HG03039 (cell line): ENCODE data around the gene MFAP5.
A peak's percentile ranks its signal among the peaks of the same experiment; 100 is the strongest.
"Not testable (repeated sequence)": the region's sequence is repeated elsewhere in the genome, so short reads cannot be mapped to it uniquely, and the experiment has no call there.

ENCODE experiments used
- ATAC-seq: cut with Tn5 transposase; IDR thresholded peaks from one replicate; pipeline ENCODE4 v1.9.1; 2021; ENCODE audit warnings: mild to moderate bottlenecking, moderate library complexity; ENCODE audit not compliant: unreplicated experiment

Gene MFAP5

DNA sequence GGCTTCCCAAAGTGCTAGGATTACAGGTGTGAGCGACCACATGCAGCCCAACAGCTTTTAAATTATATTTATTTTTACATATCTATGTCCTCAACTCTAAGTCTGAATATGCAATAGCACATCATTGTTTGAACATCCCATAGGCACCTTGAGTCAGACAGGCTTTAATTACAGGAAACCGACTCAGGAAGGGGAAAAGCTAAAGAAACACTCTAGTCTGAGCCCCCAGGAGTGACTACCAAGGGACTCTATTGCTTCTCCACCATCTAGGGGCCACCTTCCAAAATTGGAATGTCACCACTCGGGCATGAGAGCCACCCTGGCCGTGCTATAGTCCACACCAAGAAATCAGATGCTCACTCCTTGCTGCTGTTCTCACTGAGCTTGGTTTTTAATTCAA lies 14.0 kb upstream of the MFAP5 start:
- no peak for ATAC-seq

DNA sequence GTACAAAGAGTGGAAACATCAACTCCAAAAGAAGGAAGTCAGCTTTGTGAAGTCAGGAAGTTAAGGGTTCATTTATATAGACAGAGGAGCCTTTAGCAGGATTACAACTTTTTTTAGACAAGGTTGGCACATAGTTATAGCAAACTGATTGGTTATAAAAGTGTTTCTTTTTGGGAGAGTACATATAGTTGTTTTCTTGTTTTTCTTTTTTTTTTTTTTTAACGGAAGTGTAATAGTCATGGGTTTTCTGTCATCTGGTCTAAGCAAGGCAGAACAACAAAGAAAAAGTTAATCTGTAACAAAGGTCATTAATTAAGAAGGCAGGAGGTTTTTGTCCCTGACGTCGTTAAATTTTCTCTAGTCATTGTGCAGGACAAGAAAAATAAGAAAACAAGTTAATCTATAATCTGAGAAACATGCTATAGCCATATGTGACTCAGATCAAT lies 13.0 kb upstream of the MFAP5 start:
- ATAC-seq: no peak

DNA sequence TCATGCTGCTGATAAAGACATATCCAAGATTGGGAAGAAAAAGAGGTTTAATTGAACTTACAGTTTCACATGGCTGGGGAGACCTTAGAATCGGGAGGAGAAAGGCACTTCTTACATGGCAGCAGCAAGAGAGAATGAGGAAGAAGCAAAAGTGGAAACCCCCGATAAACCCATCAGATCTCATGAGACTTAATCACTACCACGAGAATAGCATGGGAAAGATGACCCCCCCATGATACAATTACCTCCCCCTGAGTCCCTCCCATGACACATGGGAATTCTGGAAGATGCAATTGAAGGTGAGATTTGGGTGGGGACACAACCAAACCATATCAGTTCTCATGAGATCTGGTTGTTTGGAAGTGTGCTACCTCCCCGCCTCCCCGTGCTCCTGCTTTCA lies 9.8 kb upstream of the MFAP5 start:
- ATAC-seq: no peak

DNA sequence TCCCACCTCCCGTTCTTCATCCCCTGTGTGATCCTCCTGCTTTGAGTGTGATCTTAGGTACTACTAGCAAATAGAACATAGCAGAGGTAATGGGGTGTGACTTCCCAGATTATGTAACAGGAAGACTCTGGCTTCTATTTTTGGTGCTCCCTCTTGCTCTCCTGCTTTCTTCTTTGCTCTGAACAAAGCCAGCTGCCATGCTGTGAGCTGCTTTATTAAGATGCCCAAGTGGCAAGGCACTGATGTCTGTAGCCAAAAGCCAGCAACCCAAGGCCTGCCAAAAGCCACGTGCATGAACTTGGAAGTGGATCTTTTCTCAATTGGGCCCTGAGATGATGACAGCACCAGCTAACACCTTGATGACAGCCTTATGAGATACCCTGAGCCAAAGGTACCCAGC lies 5.8 kb upstream of the MFAP5 start:
- no peak for ATAC-seq

DNA sequence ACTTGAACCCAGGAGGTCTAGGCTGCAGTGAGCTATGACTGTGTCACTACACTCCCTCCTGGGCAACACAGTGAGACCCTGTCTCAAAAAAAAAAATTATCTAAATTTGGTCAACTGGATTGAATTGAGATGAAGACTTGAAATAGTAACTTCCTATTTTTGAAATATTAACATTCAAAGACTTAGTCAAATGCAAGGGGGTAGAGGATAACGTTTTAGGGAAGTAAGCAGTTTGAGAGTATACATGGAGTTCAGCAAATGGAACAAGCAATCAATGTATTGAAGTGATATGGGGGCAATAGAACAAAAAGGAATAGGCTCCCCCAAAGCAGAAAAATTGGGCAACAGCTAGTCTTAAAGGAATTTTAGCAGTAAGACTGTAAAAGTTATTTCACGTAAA lies 4.6 kb upstream of the MFAP5 start:
- no peak for ATAC-seq

DNA sequence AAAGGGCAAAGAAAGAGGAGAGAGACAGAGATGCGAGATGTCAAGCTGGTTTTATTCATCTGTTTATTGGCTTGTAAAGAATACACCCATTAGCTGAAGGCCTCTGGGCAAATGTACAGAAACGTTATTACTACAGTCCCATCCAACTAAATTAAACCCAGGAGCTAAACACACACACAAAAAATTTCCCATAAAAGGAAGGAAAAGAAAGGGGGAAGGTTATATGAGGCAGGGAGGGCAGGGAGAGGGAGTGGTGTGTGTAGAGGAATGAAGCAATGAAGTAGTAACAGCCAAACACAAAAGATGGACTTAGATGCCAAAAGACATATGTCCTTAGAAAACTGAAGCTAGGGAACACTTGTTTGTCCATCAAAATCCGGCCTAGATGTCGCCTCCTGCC lies 3.1 kb upstream of the MFAP5 start:
- no peak for ATAC-seq

DNA sequence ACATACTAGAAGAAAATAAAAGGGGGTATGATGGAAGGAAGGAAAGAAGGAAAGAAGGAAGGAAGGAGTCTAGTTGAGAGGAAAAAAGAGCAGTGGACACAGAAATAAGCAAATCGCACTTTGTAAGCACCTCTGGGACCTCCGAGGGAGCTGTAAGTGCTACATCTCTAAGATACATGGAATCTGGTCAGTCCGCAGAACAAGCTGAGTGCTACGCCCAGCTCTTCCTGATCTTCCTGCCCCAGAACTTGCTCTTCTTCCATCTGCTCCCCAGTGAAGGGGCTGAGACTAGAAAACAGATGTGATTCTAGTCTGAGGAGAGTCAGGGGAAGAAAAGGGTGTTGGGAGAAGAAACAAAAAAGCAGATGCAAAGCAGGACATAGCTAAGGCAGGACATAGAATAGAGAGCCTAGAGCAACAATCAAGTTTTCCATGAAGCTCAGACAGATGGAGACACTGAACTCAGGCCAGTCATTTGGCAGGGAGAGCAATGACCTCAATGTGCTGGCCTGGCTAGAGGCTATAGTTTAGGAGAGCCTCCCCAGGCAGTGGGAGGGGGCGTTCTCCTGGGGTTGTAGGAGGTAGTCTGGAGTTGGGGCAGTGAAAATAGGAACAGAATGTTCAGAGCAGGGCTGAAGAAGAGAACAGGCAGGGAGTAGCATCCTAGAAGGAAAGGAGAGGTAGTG lies 1.7 kb upstream of the MFAP5 start:
- no peak for ATAC-seq

DNA sequence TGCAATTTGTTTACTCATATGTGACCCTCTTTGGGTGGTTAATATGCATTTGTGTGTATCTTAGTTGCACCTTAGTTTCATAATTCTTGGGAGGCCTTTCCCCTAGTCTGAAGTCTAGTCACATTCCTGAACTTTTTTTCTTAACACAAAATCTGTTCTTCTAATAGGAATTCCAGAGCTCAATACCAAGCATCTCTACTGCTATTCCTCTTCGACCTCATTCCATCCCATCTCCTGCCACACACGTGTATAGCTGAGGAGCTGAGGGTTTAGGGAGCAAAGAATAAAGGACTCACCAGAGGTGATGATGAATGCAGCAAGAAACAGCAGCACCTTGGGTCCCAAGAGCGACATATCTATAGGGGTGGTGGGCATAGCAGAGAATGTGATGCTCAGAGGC lies 875 bp downstream of the MFAP5 start:
- no peak for ATAC-seq

DNA sequence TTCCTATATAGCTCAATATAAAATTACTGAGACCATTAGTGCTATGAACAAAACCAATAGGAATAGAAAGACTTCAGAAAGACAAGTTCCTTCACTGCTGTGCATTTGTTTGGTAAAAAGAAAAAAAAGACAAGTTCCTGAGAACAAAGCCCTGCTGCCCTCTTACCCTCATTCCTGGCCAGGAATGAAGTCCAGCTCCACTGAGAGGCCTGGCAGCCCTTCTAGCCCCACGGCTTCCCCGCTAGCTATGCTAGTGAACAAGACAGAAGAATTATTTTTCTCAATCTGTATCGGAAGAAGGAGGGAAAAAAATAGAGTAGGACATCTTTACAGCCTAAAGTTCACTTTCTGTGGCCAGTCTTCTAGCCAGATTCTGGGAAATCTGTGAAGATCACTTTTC lies 1.6 kb downstream of the MFAP5 start:
- ATAC-seq: no peak

DNA sequence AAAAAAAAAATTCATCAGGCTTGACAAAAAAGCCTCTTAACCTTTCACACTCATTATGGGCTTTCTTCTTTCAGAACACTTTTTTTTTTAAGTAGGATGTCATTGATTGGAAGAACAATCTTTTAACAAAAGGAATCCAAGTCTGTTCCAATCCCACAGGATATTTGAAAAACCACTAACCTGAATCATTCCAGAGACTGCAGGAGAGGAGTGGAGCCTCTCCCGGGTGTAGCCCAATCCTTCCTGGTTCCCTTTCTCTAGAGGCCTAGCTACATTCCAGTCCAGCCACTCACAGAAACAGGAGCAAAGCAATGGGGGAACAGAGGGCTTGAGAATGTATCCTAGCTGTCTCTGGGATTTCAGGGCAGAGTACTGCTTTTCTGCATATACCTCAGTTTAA lies 4.3 kb downstream of the MFAP5 start:
- ATAC-seq: no peak

DNA sequence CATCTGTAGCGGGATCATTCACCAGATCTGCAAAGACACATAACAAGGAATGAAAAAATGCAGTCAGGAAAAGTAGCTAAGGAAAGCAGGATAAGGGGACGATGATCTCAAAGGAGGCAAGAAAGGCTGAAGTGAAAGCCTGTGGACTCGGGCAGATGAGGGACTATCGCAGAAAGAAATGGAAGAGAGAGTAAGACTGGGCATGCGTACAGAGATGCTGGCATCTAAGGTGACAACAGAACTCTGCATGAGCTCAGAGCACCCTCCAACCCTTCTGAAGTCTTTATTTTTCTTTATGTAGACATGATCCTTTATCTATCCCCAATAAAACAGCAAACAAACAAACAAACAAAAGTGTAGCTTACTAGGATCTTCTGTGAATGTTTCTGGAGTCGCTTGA lies 7.2 kb downstream of the MFAP5 start:
- no peak for ATAC-seq

DNA sequence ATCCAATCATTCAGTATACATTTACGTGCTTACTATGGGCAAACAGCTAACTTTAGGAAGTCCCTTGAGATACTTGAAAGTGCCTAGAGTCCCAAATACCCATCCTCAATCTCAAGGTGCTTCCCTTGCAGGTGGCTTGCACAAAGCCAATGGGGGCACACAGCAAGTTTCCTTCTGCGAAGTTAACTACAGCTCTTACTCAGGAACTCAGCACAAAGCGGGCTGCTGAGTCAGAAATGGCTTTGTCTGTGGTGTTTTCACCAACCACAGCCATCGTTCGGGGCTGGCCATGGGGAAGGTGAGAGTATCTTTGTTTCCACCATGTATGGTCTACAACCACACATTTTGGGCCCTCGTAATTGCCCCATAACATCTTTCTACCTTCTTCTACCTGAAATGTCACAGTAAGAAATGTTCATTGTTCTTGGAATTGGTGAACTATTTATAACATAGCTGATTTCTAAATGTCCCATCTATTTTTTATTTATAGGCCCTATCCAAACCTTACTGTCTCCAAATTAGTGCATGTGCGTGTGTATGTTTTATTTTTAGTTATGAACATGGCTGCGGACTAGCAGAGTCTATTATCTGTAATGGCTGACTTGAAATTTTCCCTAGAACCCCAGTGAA lies 13.9 kb downstream of the MFAP5 start:
- peak; percentile 61 for ATAC-seq

DNA sequence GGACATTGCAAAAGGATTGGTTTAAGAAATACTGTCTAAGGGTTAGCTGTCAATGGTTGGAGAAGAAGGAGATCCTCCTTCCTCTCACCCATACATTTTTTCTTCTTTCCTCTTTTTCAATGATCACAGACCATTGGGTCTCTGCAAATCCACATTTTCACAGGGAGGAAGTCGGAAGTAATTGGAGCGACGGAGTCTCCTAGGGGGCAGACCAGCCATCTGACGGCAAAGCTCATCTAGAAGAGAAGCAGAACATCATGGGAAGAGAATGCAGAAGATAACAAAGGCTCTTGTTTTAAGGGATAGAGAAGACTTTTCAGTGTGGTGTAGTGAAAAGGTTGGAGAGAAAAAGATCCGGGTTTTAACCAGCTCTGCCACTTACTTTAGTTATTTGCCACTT lies 14.7 kb downstream of the MFAP5 start:
- no peak for ATAC-seq

DNA sequence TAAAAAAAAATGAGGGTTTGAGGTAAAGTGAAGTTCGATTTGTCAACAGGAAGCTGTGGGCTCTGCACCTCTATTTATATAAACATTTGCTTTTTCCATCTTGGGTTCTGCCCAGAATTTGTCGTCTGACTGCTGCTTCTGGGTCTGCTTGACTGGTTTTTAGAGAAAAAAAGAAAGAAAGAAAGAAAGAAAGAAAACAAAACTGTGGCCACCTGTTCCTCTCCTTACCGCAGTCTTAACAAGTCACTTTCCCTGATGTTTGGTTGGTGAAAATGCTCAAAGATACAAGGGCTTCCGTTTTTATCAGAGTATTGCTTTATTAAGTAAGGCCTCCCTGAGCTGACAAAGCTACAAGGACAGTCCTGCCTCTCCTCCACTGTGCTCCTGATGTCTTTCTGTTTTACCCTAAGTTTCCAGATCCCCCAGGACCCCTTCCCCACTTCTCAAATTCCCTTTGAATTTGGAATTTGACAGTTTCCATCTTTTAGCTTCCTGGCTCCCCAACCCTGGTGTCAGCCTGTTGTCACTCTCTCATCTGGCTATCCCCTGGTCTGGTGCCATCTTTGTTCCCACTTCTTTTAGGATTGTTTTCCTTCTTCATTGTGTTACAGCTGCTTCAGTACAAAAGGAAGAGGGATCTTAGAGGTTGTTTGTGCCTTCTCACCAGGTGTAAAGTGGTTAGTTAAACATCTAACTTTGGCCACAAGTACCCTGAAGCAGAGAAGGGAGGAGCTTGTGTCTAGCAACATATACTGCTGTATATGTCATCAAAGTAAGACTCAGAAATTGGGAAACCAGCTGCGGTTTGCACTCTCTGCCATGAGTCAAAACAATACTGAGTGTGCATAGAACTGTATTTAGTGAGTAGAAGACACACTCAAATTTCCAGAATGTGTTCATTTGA lies 18.0 kb downstream of the MFAP5 start:
- peak; percentile 47 for ATAC-seq

DNA sequence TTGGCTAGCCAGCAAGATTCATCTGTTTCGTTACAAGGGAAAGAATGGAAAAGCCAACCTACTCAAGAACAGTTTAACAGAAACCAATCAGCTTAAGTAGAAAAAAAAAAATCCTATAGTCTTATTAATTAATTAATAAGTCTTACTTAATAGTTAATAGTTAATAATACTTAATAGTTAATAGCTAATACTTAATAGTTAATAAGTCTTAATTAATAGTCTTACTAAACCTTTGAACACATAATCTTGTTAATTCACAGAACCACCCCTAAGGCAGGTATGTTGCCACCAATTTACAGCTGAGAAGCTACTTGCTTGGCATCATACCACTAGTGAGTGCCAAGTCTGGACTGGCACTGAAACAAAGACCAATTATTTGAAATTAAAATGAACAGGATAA lies 19.9 kb downstream of the MFAP5 start:
- ATAC-seq: no peak

DNA sequence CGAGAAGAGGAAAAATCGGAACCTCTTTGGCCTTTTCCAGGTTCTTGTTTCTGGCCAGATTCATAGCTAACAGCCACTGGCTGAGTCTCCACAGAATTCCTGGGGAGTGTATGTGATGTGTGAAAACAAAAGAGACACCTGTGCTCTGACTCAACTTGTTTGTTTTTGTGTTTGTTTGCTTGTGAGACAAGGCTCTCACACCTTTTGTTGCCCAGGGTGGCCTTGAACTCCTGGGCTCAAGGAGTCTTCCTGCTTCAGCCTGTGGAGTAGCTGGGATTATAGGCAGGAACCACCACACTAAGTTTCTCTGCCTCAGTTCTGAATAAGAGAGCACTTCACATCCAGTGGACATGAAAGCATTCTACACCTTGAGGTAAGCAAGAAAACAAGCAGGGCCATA lies 22.7 kb downstream of the MFAP5 start:
- ATAC-seq: no peak

DNA sequence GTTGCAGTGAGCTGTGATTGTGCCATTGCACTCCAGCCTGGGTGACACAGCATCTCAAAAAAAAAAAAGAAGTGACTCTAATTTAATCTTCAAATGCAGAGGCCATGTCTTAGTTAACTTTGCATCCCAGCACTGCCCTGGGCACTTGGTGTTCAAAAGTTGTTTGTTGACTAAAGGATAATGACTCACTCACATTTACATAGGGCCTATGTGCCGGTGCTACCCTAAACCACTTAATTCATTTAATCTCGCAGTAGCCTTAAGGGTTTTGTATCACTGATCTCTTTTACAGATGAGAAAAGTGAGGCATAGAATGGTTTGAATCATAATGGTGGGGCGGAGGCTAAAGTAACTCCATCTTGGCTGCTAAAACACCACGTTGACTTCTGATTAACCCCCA lies 23.7 kb downstream of the MFAP5 start:
- no peak for ATAC-seq

DNA sequence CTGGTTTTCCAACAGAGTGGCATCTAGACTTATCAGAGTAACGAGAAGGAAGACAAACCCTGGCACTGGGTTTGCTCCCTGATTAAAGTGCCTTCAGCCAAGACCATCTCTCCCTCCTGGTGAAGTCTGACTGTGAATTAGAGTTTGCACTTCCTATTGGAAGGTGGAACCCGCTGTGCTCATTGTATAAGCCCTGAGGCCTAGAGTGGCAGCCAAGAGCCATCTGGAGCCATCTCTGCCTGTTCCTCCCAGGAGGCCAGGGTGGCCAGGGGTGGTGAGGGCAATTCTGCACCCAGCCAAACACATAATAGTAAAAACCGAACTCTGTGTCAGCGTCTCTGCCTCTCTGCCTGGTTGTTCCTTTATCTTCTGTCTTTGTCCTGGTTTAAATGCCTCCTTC lies 25.0 kb downstream of the MFAP5 start:
- ATAC-seq: no peak

DNA sequence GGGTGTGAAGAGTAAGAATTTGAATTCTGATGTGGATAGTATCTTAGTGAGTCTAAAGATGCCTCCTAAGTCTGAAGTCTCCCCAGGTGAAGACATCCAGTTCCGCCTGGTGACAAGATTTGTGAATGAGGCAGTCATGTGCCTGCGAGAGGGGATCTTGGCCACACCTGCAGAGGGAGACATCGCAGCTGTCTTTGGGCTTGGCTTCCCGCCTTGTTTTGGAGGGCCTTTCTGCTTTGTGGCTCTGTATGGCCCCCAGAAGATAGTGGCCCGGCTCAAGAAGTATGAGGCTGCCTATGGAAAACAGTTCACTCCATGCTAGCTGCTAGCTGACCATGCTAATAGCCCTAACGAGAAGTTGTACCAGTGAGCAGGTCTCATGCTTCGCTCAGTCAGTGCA lies 25.4 kb downstream of the MFAP5 start:
- no peak for ATAC-seq

DNA sequence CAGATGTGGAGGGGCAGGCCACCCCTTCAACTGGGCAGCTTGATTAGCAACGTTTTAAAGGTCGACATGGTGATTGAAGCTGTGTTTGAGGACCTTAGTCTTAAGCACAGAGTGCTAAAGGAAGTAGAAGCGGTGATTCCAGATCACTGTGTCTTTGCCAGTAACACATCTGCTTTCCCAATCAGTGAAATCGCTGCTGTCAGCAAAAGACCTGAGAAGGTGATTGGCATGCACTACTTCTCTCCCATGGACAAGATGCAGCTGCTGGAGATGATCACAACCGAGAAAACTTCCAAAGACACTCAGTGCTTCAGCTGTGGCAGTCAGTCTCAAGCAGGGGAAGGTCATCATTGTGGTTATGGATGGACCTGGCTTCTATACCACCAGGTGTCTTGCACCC lies 26.0 kb downstream of the MFAP5 start:
- ATAC-seq: no peak

DNA sequence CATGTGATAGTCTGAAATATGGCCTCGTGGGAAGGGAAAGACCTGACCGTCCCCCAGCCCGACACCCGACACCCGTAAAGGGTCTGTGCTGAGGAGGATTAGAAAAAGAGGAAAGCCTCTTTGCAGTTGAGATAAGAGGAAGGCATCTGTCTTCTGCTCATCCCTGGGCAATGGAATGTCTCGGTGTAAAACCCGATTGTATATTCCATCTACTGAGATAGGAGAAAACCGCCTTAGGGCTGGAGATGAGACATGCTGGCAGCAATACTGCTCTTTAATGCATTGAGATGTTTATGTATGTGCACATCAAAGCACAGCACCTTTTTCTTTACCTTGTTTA lies 26.6 kb downstream of the MFAP5 start:
- ATAC-seq: not testable (repeated sequence)
